Endothelial cell of umbilical vein (primary cell): Measurements from ENCODE around the gene HBEGF. TPM values are rescaled to one million over a fixed set of nuclear protein-coding genes. Genes with fewer than 3 reads are reported as not detected.

ENCODE experiments used
- BruUV-seq: library from RNA; stranded (reverse); fragments of 400-500 nt; replicated peaks from 2 replicates; lab custom pipeline; 2021; lab: Mats Ljungman, UMichigan
- CTCF ChIA-PET: fragments of 300-600, 350-600 bp; sonication (Branson Sonifier 250); formaldehyde crosslinking; loops from one replicate; lab custom pipeline; 2021; ENCODE audit warnings: antibody characterized with exemption, inconsistent platforms; lab: Charles Lee
- POLR2A ChIA-PET: fragments of 300-600, 350-600 bp; sonication (Branson Sonifier 250); formaldehyde crosslinking; loops from one replicate; lab custom pipeline; 2021; ENCODE audit warnings: antibody characterized with exemption, inconsistent platforms; lab: Charles Lee
- DNase-seq: peaks from one replicate; pipeline ENCODE4 v3.0.0-alpha.2; 2011; ENCODE audit warnings: low read depth, low spot score
- FAIRE-seq: peaks from 2 replicates; lab custom pipeline; 2011; peaks lifted over from hg19 to GRCh38; lab: Jason Lieb, UNC
- H2AFZ ChIP-seq: 2 replicates; pipeline ENCODE4 v1.6.0; 2012; ENCODE audit warnings: low read depth, low read length, control low read depth, inconsistent platforms
- H3K27ac ChIP-seq: 2 replicates; pipeline ENCODE4 v1.5.1; 2011; ENCODE audit warnings: low read depth, mild to moderate bottlenecking, control low read depth, low read length, moderate library complexity; ENCODE audit not compliant: insufficient read depth
- H3K27me3 ChIP-seq, 2 experiments: 2 replicates each; pipeline versions ENCODE4 v1.6.0 to v1.6.1; 2011; ENCODE audit warnings: low read length in 2 of 2, mixed read lengths in 1 of 2; ENCODE audit not compliant: control insufficient read depth in 2 of 2, insufficient read depth in 2 of 2
- H3K36me3 ChIP-seq, 2 experiments: 2 replicates in 1 of 2; 3 replicates in 1 of 2; pipeline ENCODE4 v1.5.1; 2011; ENCODE audit warnings: low read length in 2 of 2, mild to moderate bottlenecking in 1 of 2, moderate library complexity in 1 of 2; ENCODE audit not compliant: control insufficient read depth in 2 of 2, insufficient read depth in 2 of 2; ENCODE audit errors: extremely low read depth in 1 of 2
- H3K4me1 ChIP-seq: 3 replicates; pipeline ENCODE4 v1.5.1; 2011; ENCODE audit warnings: mild to moderate bottlenecking, low read length; ENCODE audit not compliant: control insufficient read depth, insufficient read depth; ENCODE audit errors: extremely low read depth
- H3K4me2 ChIP-seq: 2 replicates; pipeline ENCODE4 v1.6.1; 2011; ENCODE audit warnings: low read length, control low read depth, mixed read lengths; ENCODE audit not compliant: insufficient read depth
- H3K4me3 ChIP-seq, 3 experiments: fragments of 200-600 bp in 1 of 3; sonication (generic), shearing (Covaris generic) in 1 of 3; replicated peaks in 1 of 3; 2 replicates each; pipeline ENCODE4 v1.5.1; 2011 to 2016; ENCODE audit warnings: control low read depth in 3 of 3, low read length in 3 of 3, mild to moderate bottlenecking in 2 of 3, inconsistent platforms in 1 of 3, low read depth in 1 of 3, moderate library complexity in 1 of 3; ENCODE audit not compliant: insufficient read depth in 1 of 3
- H3K79me2 ChIP-seq: 2 replicates; pipeline ENCODE4 v1.6.0; 2012; ENCODE audit warnings: low read length, inconsistent platforms; ENCODE audit not compliant: control insufficient read depth, insufficient read depth
- H3K9ac ChIP-seq: replicated peaks from 2 replicates; pipeline ENCODE3; 2011; ENCODE audit warnings: low read length, control low read depth; ENCODE audit not compliant: insufficient read depth; ENCODE audit errors: extremely low read depth
- H3K9me1 ChIP-seq: replicated peaks from 3 replicates; pipeline ENCODE4 v1.6.0; 2011; ENCODE audit warnings: mild to moderate bottlenecking, low read length; ENCODE audit not compliant: control insufficient read depth, insufficient read depth; ENCODE audit errors: extremely low read depth
- H3K9me3 ChIP-seq: replicated peaks from 2 replicates; pipeline ENCODE4 v1.5.1; 2012; ENCODE audit warnings: low read length, inconsistent platforms; ENCODE audit not compliant: control insufficient read depth, insufficient read depth
- H4K20me1 ChIP-seq: replicated peaks from 2 replicates; pipeline ENCODE3; 2011; ENCODE audit warnings: mild to moderate bottlenecking, low read length; ENCODE audit not compliant: control insufficient read depth, insufficient read depth; ENCODE audit errors: extremely low read depth
- EZH2 ChIP-seq: IDR thresholded peaks from 2 replicates; pipeline ENCODE4 v1.6.1; 2012; ENCODE audit warnings: borderline replicate concordance, low read depth, mild to moderate bottlenecking, moderate library complexity, low read length, inconsistent platforms; ENCODE audit not compliant: severe bottlenecking
- FOS ChIP-seq: IDR thresholded peaks from 2 replicates; pipeline ENCODE4 v1.6.1; 2011; ENCODE audit warnings: mild to moderate bottlenecking, low read length, moderate library complexity, borderline replicate concordance; ENCODE audit not compliant: insufficient read depth
- GATA2 ChIP-seq: IDR thresholded peaks from 2 replicates; pipeline ENCODE4 v1.7.0; 2011; ENCODE audit warnings: low read depth, mild to moderate bottlenecking, moderate library complexity, mixed read lengths, low read length; ENCODE audit not compliant: insufficient read length, insufficient read depth
- JUN ChIP-seq: IDR thresholded peaks from 2 replicates; pipeline ENCODE4 v1.6.1; 2011; ENCODE audit warnings: borderline replicate concordance, low read depth; ENCODE audit not compliant: insufficient read length, insufficient read depth
- MYC ChIP-seq: IDR thresholded peaks from one replicate; pipeline ENCODE4 v1.6.1; 2011; ENCODE audit warnings: mild to moderate bottlenecking, low read depth, low read length
- POLR2A ChIP-seq: IDR thresholded peaks from 2 replicates; pipeline ENCODE4 v1.6.1; 2012; ENCODE audit warnings: low read depth, mild to moderate bottlenecking, control low read depth, low read length
- POLR2AphosphoS5 ChIP-seq: IDR thresholded peaks from 2 replicates; pipeline ENCODE4 v1.6.1; 2012; ENCODE audit warnings: low read depth, mild to moderate bottlenecking, control low read depth, low read length, moderate library complexity; ENCODE audit not compliant: insufficient read depth
- dilution Hi-C: fragments of 300-500 bp; cut with MboI; formaldehyde crosslinking; loops from one replicate; pipeline ENCODE4 v1.15.0; 2019; ENCODE audit warnings: low sequenced_read_pairs; ENCODE audit not compliant: extremely low pct_ligation_motif_present
- intact Hi-C: fragments of 100-400 bp; cut with micrococcal nuclease; formaldehyde crosslinking; loops from one replicate; pipeline ENCODE4 v1.10.0; 2022
- polyA plus RNA-seq, 4 experiments: library from polyadenylated mRNA; depleted of rRNA in 3 of 4; stranded (reverse) in 3 of 4; unstranded in 1 of 4; fragments of >200 nt; gene quantifications; 2 replicates each; pipeline versions ENCODE4 v1.2.1 to v1.2.3, GENCODE V29; 2011 to 2012; ENCODE audit warnings: missing spikeins in 1 of 4
- total RNA-seq: library from RNA; stranded (reverse); gene quantifications from 2 replicates; pipeline ENCODE4 v1.2.3, GENCODE V29; 2021
- TF ChIP-seq, protein P1 (sequence below), 2 donors: IDR thresholded peaks; 1 replicate in 1 of 2; 2 replicates in 1 of 2; pipeline ENCODE4 v1.5.1; 2011; ENCODE audit warnings: low read length in 2 of 2, mild to moderate bottlenecking in 2 of 2, moderate library complexity in 2 of 2, control low read depth in 1 of 2, inconsistent platforms in 1 of 2, low read depth in 1 of 2; ENCODE audit not compliant: insufficient read depth in 1 of 2; ENCODE audit errors: extremely low read depth in 1 of 2
- TF ChIP-seq, protein P2 (sequence below): IDR thresholded peaks from 2 replicates; pipeline ENCODE4 v1.6.1; 2011; ENCODE audit not compliant: insufficient read depth, insufficient read length

The HBEGF gene
- total and polyA plus RNA-seq, 2 donors (not counting 3 experiments of a cell fraction or from before 2014, with no cell fraction given): 33.2 to 79.8 TPM

DNA sequence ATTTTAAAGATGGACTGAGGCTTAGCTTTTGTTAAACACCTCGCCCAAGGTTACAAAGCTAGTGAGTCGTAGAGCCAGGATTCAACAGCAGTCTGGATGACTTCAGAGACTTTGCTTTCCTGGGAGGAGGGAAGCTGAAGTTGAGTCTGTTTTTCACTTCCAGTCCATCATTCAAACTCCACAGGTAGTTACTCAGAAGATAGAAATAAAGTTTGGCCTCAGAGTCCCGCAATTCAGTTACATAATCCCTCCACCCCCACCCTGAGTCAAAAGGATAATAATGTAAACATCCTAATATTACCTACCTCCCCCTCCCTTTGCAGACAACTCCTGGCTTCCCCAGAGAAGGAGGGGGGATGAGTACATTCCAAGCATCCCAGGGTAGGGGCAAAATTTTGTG, 8.1 kb downstream of the HBEGF start:
- Histone ChIP-seq H3K9me1 (peaks cover 3% of the 10 kb centered on the region), H3K27ac (no peak overlapping the region), H4K20me1 (no peaks in the 10 kb centered on the region), H3K4me2 (no peak overlapping the region), H2AFZ (no peak overlapping the region), H3K4me1 (peaks cover 32% of the 10 kb centered on the region), H3K27me3 (no peaks in the 10 kb centered on the region), H3K79me2 (peaks cover 67% of the 10 kb centered on the region), H3K9me3 (no peaks in the 10 kb centered on the region), H3K9ac (no peak overlapping the region), H3K36me3 (peaks cover 37 to 46% of the 10 kb centered on the region in 2 experiments), H3K4me3 (no peak overlapping the region)
- FAIRE-seq (no peak), DNase-seq (no peak)
- dilution Hi-C loops: no loop called here
- BruUV-seq: no TSS peak
- ChIA-PET CTCF (interaction anchor here (1.0 to 3.4 kb wide), 6 partner anchors 8 to 98 kb away, joined by 3 to 20 read pairs (median 5); partner anchors contain the start of gene HBEGF), POLR2A (interaction anchor here (0.6 to 1.6 kb wide), 2 partner anchors 8 to 80 kb away, joined by 5 to 7 read pairs; partner anchors contain the start of gene HBEGF)
- TF ChIP-seq, protein P1, sequence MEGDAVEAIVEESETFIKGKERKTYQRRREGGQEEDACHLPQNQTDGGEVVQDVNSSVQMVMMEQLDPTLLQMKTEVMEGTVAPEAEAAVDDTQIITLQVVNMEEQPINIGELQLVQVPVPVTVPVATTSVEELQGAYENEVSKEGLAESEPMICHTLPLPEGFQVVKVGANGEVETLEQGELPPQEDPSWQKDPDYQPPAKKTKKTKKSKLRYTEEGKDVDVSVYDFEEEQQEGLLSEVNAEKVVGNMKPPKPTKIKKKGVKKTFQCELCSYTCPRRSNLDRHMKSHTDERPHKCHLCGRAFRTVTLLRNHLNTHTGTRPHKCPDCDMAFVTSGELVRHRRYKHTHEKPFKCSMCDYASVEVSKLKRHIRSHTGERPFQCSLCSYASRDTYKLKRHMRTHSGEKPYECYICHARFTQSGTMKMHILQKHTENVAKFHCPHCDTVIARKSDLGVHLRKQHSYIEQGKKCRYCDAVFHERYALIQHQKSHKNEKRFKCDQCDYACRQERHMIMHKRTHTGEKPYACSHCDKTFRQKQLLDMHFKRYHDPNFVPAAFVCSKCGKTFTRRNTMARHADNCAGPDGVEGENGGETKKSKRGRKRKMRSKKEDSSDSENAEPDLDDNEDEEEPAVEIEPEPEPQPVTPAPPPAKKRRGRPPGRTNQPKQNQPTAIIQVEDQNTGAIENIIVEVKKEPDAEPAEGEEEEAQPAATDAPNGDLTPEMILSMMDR (IDR thresholded peaks at IDR 0.05; ENCODE audit: extremely low read depth in 1 of 2, insufficient read depth in 1 of 2, low read depth in 1 of 2, low read length in 2 of 2): no peak
- no peak for TF ChIP-seq FOS
- no peak for TF ChIP-seq EZH2
- no peak for TF ChIP-seq JUN
- no peak for TF ChIP-seq MYC
- TF ChIP-seq POLR2AphosphoS5: no peak
- no peak for TF ChIP-seq GATA2
- TF ChIP-seq, protein P2, sequence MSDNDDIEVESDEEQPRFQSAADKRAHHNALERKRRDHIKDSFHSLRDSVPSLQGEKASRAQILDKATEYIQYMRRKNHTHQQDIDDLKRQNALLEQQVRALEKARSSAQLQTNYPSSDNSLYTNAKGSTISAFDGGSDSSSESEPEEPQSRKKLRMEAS: no peak
- no peak for TF ChIP-seq POLR2A
- intact Hi-C loops: no loop called here
